C4-2B (cell line): ENCODE results near the gene PPEF2.

Source experiments
- CTCF ChIP-seq: fragments of 450-650 bp; conservative IDR thresholded peaks from 2 replicates; pipeline ENCODE4 v1.5.1; 2017; ENCODE audit warnings: mild to moderate bottlenecking
- ZFX ChIP-seq: fragments of 450-650 bp; IDR thresholded peaks from 2 replicates; pipeline ENCODE4 v1.6.1; 2017

- TF ChIP-seq CTCF (no peak), ZFX (no peak)
Measured at GRCh38 chr4:75907966-75908365, 5.7 kb upstream of the PPEF2 start.
